ENCODE measurements around the gene PLCB4. TPM values are rescaled to one million over a fixed set of nuclear protein-coding genes. Genes with fewer than 3 reads are reported as not detected.

The PLCB4 gene
- total and polyA plus RNA-seq, 4 donors = 17.1 to 32.5 (median 21.2) TPM

DNA sequence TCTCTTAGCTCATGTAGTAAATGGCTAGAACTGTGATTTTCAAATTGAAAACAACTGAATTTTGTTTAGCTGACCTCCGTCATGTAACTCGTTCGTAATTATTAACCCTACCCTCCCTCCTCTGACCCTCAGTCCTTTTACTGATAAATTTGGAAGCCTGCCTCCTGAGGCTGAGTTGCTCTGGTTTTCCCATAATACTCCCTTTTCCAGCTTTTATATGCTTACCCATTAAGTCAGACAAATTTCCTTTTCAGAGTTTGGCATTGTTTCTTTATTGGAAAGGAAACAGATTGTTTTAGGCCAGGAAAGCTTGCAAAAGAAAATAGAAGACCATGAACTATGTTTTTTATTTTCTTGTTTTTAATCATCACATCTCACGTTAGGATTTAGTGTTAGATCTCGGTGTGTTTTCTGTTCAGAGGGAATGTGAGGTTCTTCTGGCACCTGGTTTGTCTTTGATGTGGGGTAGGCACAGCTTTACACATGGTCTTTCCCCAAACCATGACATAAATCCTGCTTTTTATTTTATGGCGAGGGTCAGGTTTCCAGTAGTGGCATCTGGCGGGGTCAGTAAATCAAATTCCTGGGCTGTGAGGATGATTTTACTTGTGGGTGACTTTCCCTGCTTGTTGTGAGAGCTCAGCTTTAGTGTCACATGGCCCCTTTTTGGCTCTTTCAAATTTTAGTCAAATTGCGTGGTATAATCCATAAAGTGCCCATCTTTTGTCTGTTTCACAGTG is 24.5 kb downstream of the PLCB4 start:
- H3K9me3 ChIP-seq (ENCODE audit: control insufficient read depth, insufficient read depth, low read length) = no peaks in the 10 kb centered on the region
- no peak overlapping the region for H3K4me3 ChIP-seq (ENCODE audit: low read depth, low read length)
- H3K27ac ChIP-seq (ENCODE audit: low read depth, low read length) = no peak overlapping the region
- H3K27me3 ChIP-seq (ENCODE audit: control insufficient read depth, insufficient read depth, low read length) = no peaks in the 10 kb centered on the region
- H3K36me3 ChIP-seq (ENCODE audit: control insufficient read depth, insufficient read depth, low read length) = no peaks in the 10 kb centered on the region
- 57% methylated on average over 5 of the region's 8 CpGs for WGBS (ENCODE audit: insufficient coverage)
- no peak for DNase-seq (ENCODE audit: low read depth in 4 of 6, low spot score in 6 of 6)
- no peaks in the 10 kb centered on the region for H3K4me1 ChIP-seq (ENCODE audit: control insufficient read depth, insufficient read depth, low read length)

DNA sequence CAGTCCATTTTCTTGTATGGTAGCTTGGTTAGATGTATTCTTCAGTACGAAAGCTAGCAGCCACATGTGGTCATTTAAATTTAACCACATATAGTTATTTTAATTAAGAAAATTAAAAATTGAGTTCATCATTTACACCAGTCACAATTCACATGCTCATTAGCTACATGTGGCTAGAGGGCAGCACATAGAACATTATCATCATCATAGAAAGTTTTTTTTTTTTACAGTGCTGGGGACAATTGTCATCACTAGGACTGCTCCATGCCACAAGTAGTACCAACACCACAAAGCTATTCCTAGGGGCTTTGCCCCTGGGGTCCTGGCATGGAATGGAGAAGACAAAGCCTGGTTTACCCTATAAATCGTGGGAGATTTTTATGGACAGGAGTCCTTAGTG is 30.5 kb downstream of the PLCB4 start:
- Histone ChIP-seq H3K9me3 (ENCODE audit: control insufficient read depth, insufficient read depth, low read length) (no peaks in the 10 kb centered on the region), H3K27me3 (ENCODE audit: control insufficient read depth, insufficient read depth, low read length) (no peaks in the 10 kb centered on the region), H3K36me3 (ENCODE audit: control insufficient read depth, insufficient read depth, low read length) (no peaks in the 10 kb centered on the region), H3K4me3 (ENCODE audit: low read depth, low read length) (no peak overlapping the region), H3K4me1 (ENCODE audit: control insufficient read depth, insufficient read depth, low read length) (no peaks in the 10 kb centered on the region), H3K27ac (ENCODE audit: low read depth, low read length) (no peak overlapping the region)
- no CpG with 5 or more reads among the region's 2 CpGs for WGBS (ENCODE audit: insufficient coverage)
- no peak for DNase-seq (ENCODE audit: low read depth in 4 of 6, low spot score in 6 of 6)

DNA sequence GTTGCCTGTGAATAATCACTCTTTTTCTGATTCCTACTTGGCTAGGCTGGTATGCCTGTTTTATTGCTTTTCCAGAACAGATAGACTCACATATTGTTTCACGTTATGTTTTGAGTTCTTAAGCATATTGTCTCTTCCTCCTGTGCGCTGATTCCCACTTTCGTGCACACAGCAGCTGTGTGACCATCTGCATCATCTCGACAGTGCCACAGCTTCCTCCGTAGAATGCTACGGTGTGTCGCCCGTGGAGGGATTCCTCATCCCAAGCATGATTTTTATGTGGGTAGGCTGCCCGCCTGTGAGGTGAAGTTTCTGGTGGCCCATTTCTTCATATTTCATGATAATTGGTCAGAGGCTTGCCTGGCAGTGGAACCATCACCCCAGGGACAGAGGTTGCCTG is 31.8 kb downstream of the PLCB4 start:
- no peaks in the 10 kb centered on the region for H3K27me3 ChIP-seq (ENCODE audit: control insufficient read depth, insufficient read depth, low read length)
- H3K27ac ChIP-seq (ENCODE audit: low read depth, low read length) = no peak overlapping the region
- peak in 2 of 6 donors; percentile 60 to 86 for DNase-seq (ENCODE audit: low read depth in 4 of 6, low spot score in 6 of 6)
- H3K4me1 ChIP-seq (ENCODE audit: control insufficient read depth, insufficient read depth, low read length) = no peaks in the 10 kb centered on the region
- H3K36me3 ChIP-seq (ENCODE audit: control insufficient read depth, insufficient read depth, low read length) = no peaks in the 10 kb centered on the region
- 78% methylated on average over 4 of the region's 9 CpGs for WGBS (ENCODE audit: insufficient coverage)
- H3K4me3 ChIP-seq (ENCODE audit: low read depth, low read length) = no peak overlapping the region
- H3K9me3 ChIP-seq (ENCODE audit: control insufficient read depth, insufficient read depth, low read length) = no peaks in the 10 kb centered on the region

DNA sequence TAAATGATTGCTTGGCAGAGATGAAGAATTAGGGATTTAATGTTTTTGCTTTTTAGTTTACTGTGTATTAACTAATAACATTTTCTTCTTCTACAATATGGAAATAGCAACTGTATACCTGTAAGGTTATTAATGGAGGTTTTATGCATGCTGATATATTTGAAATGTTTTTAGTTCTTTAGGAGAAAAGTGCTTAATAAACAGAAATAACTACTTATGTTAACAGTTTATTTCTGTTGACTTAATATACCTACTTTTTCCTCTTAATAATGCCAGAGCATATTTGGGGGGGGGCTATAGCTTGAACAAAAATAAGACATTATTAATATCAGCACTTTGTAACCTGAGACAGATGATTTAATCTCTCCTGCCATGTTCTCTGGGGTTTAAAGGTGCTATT is 33.6 kb downstream of the PLCB4 start:
- Histone ChIP-seq H3K9me3 (ENCODE audit: control insufficient read depth, insufficient read depth, low read length) (no peaks in the 10 kb centered on the region), H3K36me3 (ENCODE audit: control insufficient read depth, insufficient read depth, low read length) (no peaks in the 10 kb centered on the region), H3K27ac (ENCODE audit: low read depth, low read length) (no peak overlapping the region), H3K4me1 (ENCODE audit: control insufficient read depth, insufficient read depth, low read length) (no peaks in the 10 kb centered on the region), H3K27me3 (ENCODE audit: control insufficient read depth, insufficient read depth, low read length) (no peaks in the 10 kb centered on the region), H3K4me3 (ENCODE audit: low read depth, low read length) (no peak overlapping the region)
- no peak for DNase-seq (ENCODE audit: low read depth in 4 of 6, low spot score in 6 of 6)

DNA sequence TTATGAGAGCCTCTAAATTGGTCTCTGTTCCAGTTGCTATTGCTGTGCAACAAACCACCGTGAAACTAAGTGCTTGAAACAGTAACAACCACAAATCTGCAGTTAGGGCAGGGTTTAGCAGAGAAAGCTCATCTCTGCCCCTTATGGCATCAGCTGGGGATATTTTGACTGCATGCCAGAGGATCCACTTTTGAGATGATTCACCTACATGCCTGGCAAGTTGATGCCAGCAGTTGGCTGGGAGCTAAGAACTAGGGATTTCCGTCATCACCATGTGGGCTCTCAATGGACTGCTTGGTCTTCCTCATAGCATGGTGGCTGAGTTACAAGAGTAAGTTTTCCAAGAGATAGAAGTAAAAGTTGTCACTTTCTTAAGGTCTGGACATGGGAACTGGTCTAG is 35.1 kb downstream of the PLCB4 start:
- Histone ChIP-seq H3K4me1 (ENCODE audit: control insufficient read depth, insufficient read depth, low read length) (no peaks in the 10 kb centered on the region), H3K4me3 (ENCODE audit: low read depth, low read length) (no peak overlapping the region), H3K9me3 (ENCODE audit: control insufficient read depth, insufficient read depth, low read length) (no peaks in the 10 kb centered on the region), H3K27ac (ENCODE audit: low read depth, low read length) (no peak overlapping the region), H3K36me3 (ENCODE audit: control insufficient read depth, insufficient read depth, low read length) (no peaks in the 10 kb centered on the region), H3K27me3 (ENCODE audit: control insufficient read depth, insufficient read depth, low read length) (no peaks in the 10 kb centered on the region)
- 100% methylated on average over 2 of the region's 2 CpGs for WGBS (ENCODE audit: insufficient coverage)
- DNase-seq (ENCODE audit: low read depth in 4 of 6, low spot score in 6 of 6) = no peak

DNA sequence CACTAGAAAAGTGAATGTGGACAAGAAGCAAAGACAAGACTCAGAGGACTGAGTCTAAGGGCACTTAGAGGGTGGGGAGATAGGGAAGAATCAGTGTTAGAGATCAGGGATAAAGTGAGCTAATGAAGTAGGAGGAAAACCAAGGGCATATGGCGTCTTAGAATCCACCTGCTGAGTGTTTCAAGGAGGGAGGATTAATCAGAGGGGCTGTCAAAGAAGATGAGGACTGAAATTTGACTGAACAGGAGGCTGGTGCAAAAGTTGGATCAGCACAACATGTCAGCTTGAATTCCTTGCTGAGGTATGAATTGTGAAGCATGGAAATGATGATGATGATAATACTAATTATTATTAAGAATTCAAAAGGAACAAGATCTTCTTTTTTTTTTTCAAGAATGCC is 39.4 kb downstream of the PLCB4 start:
- H3K4me3 ChIP-seq (ENCODE audit: low read depth, low read length) = no peak overlapping the region
- H3K27ac ChIP-seq (ENCODE audit: low read depth, low read length) = no peak overlapping the region
- no peaks in the 10 kb centered on the region for H3K36me3 ChIP-seq (ENCODE audit: control insufficient read depth, insufficient read depth, low read length)
- 79% methylated on average over 1 of the region's 1 CpG for WGBS (ENCODE audit: insufficient coverage)
- no peaks in the 10 kb centered on the region for H3K27me3 ChIP-seq (ENCODE audit: control insufficient read depth, insufficient read depth, low read length)
- H3K4me1 ChIP-seq (ENCODE audit: control insufficient read depth, insufficient read depth, low read length) = no peaks in the 10 kb centered on the region
- H3K9me3 ChIP-seq (ENCODE audit: control insufficient read depth, insufficient read depth, low read length) = no peaks in the 10 kb centered on the region
- peak in 1 of 6 donors; percentile 51 for DNase-seq (ENCODE audit: low read depth in 4 of 6, low spot score in 6 of 6)

DNA sequence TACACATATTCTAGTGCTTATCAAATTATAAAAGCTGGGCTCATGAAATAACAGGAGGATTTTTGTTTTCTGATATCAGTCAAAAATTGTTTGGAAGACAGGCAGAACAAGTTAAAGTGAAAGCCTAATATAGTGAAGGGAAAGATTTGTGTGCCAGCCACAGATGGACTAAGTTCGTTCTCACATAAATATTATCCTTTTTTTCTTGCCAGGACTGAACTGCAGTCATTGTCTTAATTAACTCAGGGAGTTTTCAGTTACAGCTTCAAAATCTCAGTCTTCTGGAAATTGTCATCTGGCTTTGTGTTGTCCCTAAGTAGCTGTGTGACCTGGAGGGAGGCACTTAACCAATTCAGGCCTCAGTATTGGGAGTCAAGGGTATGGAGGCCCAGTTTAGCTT is 40.7 kb downstream of the PLCB4 start:
- no CpG with 5 or more reads among the region's 1 CpG for WGBS (ENCODE audit: insufficient coverage)
- peak in 1 of 6 donors; percentile 43 for DNase-seq (ENCODE audit: low read depth in 4 of 6, low spot score in 6 of 6)
- H3K4me1 ChIP-seq (ENCODE audit: control insufficient read depth, insufficient read depth, low read length) = no peaks in the 10 kb centered on the region
- H3K27ac ChIP-seq (ENCODE audit: low read depth, low read length) = no peak overlapping the region
- no peaks in the 10 kb centered on the region for H3K27me3 ChIP-seq (ENCODE audit: control insufficient read depth, insufficient read depth, low read length)
- no peak overlapping the region for H3K4me3 ChIP-seq (ENCODE audit: low read depth, low read length)
- no peaks in the 10 kb centered on the region for H3K36me3 ChIP-seq (ENCODE audit: control insufficient read depth, insufficient read depth, low read length)
- no peaks in the 10 kb centered on the region for H3K9me3 ChIP-seq (ENCODE audit: control insufficient read depth, insufficient read depth, low read length)

DNA sequence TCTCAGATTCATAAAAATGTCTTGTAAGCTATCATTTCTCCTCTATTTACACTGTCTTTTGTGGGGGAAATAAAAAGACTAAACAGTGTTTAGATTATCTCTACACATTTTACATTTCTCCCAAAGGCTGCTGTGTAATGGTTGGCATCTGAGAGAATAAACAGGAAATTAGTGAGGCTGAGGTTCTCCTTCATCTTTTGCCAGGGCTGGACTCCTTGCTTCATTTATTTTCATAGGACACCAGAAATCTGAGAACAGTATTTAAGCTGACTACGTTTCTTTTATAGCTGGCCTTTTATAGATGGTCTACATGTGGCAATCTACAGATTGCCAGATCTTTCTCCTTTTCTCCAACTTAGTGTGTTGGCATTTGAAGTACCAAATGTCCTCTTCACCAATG is 41.5 kb downstream of the PLCB4 start:
- H3K27me3 ChIP-seq (ENCODE audit: control insufficient read depth, insufficient read depth, low read length) = no peaks in the 10 kb centered on the region
- H3K36me3 ChIP-seq (ENCODE audit: control insufficient read depth, insufficient read depth, low read length) = no peaks in the 10 kb centered on the region
- H3K27ac ChIP-seq (ENCODE audit: low read depth, low read length) = no peak overlapping the region
- WGBS (ENCODE audit: insufficient coverage) = no CpG with 5 or more reads among the region's 1 CpG
- no peak overlapping the region for H3K4me3 ChIP-seq (ENCODE audit: low read depth, low read length)
- peak in 1 of 6 donors; percentile 34 for DNase-seq (ENCODE audit: low read depth in 4 of 6, low spot score in 6 of 6)
- H3K4me1 ChIP-seq (ENCODE audit: control insufficient read depth, insufficient read depth, low read length) = no peaks in the 10 kb centered on the region
- no peaks in the 10 kb centered on the region for H3K9me3 ChIP-seq (ENCODE audit: control insufficient read depth, insufficient read depth, low read length)

DNA sequence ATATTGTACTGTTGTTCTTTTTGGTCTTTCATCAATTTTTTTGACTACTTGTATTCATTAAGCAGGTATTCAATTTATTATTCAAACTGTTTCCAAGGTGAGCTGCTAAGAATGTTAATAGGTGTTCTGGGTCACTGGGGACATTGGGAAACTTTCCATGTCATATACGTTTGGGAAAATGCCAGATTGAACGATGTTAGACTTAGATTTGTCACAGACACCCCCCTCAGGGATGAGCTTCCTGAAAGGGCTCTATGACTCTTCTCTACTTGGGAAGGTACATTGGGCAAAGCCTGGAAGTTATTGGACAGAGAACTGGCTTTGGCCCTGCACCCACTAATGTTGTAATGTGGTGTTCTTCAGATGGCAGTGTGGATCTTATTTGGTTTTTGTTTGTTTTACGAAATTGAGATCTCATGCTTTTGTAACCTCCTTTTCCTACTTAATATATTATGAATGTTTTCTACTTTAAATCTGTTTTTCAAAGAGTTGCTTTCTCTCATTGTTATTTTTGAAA is 42.1 kb downstream of the PLCB4 start:
- no peaks in the 10 kb centered on the region for H3K27me3 ChIP-seq (ENCODE audit: control insufficient read depth, insufficient read depth, low read length)
- no CpG with 5 or more reads among the region's 3 CpGs for WGBS (ENCODE audit: insufficient coverage)
- H3K9me3 ChIP-seq (ENCODE audit: control insufficient read depth, insufficient read depth, low read length) = no peaks in the 10 kb centered on the region
- DNase-seq (ENCODE audit: low read depth in 4 of 6, low spot score in 6 of 6) = no peak
- H3K4me3 ChIP-seq (ENCODE audit: low read depth, low read length) = no peak overlapping the region
- no peak overlapping the region for H3K27ac ChIP-seq (ENCODE audit: low read depth, low read length)
- no peaks in the 10 kb centered on the region for H3K36me3 ChIP-seq (ENCODE audit: control insufficient read depth, insufficient read depth, low read length)
- H3K4me1 ChIP-seq (ENCODE audit: control insufficient read depth, insufficient read depth, low read length) = no peaks in the 10 kb centered on the region

Data from spinal cord (tissue), 10 donors.